Measurements from ENCODE around the gene SPATA24. TPM values are rescaled to one million over a fixed set of nuclear protein-coding genes. Genes with fewer than 3 reads are reported as not detected.
"Not testable (repeated sequence)": the region's sequence is repeated elsewhere in the genome, so short reads cannot be mapped to it uniquely, and the experiment has no call there.

The SPATA24 gene
- polyA plus RNA-seq, 2 of the 4 experiments (the other 2 are of a cell fraction), result 5.7 to 6.9 TPM

DNA sequence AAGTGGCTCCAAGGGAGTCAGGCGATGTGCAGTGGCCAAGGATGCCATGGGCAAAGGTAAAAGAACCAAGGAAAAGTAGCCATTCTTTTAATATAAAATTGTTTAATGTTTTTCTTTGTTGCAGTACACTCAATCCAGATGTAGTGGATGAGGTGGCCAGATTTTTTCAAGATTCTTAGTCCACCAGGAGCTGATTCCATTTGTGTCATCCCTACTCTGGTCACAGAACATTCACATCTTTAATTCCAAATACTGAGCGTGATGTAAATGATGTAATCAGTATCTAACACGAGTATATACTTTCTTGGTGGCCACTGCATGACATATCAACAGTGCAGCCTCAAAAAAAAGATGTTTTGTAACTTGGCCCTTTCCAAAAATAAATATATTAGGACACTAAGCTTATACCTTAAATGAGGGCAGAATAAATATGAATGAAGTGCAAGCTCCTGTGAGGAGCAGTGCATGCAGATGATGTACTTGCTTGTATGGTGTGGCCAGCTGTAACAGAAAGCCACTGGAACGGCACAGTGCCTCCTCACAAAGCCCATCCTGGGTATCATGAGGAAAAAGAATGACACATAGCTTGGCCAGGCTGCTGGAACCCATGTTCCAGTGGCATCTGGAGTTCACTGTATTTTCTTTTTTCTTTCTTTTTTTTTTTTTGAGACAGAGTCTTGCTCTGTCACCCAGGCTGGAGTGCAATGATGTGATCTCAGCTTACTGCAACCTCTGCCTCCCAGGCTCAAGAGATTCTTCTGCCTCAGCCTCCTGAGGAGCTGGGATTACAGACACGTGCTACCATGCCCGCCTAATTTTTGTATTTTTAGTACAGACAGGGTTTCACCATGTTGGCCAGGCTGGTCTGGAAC lies 6.5 kb upstream of the SPATA24 start:
- Histone ChIP-seq H3K4me2 (no peak overlapping the region), H3K4me3 (no peak overlapping the region), H3K27ac (no peak overlapping the region), H3K4me1 (no peaks in the 10 kb centered on the region), H3K9me3 (no peaks in the 10 kb centered on the region)
- ChIA-PET CTCF (interaction anchor here (1.0 to 4.9 kb wide), 5 partner anchors 11 to 355 kb away, joined by 3 to 57 read pairs (median 6); no protein-coding TSS in a partner anchor), POLR2A (interaction anchor here (1.5 kb wide), 1 partner anchor 151 kb away, joined by 3 read pairs; the partner anchor contains the start of gene UBE2D2)
- FAIRE-seq (no peak), ATAC-seq (no peak), DNase-seq (ENCODE audit: low read depth in 1 of 2, low spot score in 1 of 2) (no peak)
- TF ChIP-seq TFCP2L1 (CRISPR knock-in tag; IDR thresholded peaks at IDR 0.05) (no peak), FOSB (CRISPR knock-in tag; IDR thresholded peaks at IDR 0.05) (no peak), EHMT2 (IDR thresholded peaks at IDR 0.05; ENCODE audit: low read depth) (no peak), HOXA7 (CRISPR knock-in tag; IDR thresholded peaks at IDR 0.05) (no peak), RARB (CRISPR knock-in tag; IDR thresholded peaks at IDR 0.05) (no peak), REST (IDR thresholded peaks at IDR 0.05) (no peak), HOXB5 (CRISPR knock-in tag; IDR thresholded peaks at IDR 0.05) (no peak), CHD2 (IDR thresholded peaks at IDR 0.05; ENCODE audit: low read length, partially characterized antibody) (no peak), USF2 (IDR thresholded peaks at IDR 0.05) (no peak)
- 52% methylated on average over 6 of the region's 6 CpGs for WGBS (ENCODE audit: missing lambda C conversion rate)

DNA sequence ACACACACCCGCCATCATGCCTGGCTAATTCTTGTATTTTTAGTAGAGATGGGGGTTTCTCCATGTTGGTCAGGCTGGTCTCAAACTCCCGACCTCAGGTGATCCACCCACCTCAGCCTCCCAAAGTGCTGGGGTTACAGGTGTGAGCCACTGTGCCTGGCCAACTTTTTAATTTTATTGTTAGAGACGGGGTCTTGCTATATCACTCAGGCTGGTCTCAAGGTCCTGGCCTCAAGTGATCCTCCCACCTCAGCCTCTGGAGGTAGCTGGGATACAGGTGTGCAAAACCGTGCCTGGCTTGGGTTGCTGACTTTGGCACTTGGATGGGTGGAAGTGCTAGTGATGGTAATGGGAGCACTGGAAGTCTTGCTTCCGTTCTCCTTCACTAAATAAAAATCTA lies 5.2 kb upstream of the SPATA24 start:
- ATAC-seq; H3K4me3 ChIP-seq; H3K4me1 ChIP-seq; H3K4me2 ChIP-seq; H3K27ac ChIP-seq; H3K9me3 ChIP-seq; FAIRE-seq; POLR2A ChIA-PET; DNase-seq (ENCODE audit: low read depth in 1 of 2, low spot score in 1 of 2): not testable (repeated sequence)
- CTCF ChIA-PET, result interaction anchor here (1.5 to 4.9 kb wide), 4 partner anchors 12 to 356 kb away, joined by 4 to 57 read pairs (median 10); no protein-coding TSS in a partner anchor
- 77% methylated on average over 5 of the region's 5 CpGs for whole genome bisulfite sequencing (ENCODE audit: missing lambda C conversion rate)

GRCh38 chr5:139408191-139408590 lies 4.3 kb upstream of the SPATA24 start:
- no peak overlapping the region for H3K27ac ChIP-seq
- ChIA-PET POLR2A (no interaction called here), CTCF (interaction anchor here (0.6 to 6.1 kb wide), 3 partner anchors 14 to 72 kb away, joined by 3 to 48 read pairs (median 4); no protein-coding TSS in a partner anchor)
- no peak for FAIRE-seq
- no peak for DNase-seq (ENCODE audit: low read depth in 1 of 2, low spot score in 1 of 2)
- H3K4me3 ChIP-seq, result no peak overlapping the region
- no peak overlapping the region for H3K4me2 ChIP-seq
- ATAC-seq, result no peak
- H3K9me3 ChIP-seq, result no peaks in the 10 kb centered on the region
- no peak for TF ChIP-seq CBX8 (IDR thresholded peaks at IDR 0.05)
- no peak for TF ChIP-seq FOXS1 (CRISPR knock-in tag; IDR thresholded peaks at IDR 0.05)
- no peak for TF ChIP-seq ZNF302 (CRISPR knock-in tag; IDR thresholded peaks at IDR 0.05)
- TF ChIP-seq BCL3 (IDR thresholded peaks at IDR 0.05), result no peak
- TF ChIP-seq HOXB13 (CRISPR knock-in tag; IDR thresholded peaks at IDR 0.05; ENCODE audit: low read depth), result no peak
- no peak for TF ChIP-seq HES2 (IDR thresholded peaks at IDR 0.05)
- 89% methylated on average over 7 of the region's 7 CpGs for WGBS (ENCODE audit: missing lambda C conversion rate)
- peaks cover 8% of the 10 kb centered on the region for H3K4me1 ChIP-seq
